Hematopoietic multipotent progenitor cell treated with erythropoietin and hydrocortisone succinate and interleukin-3 and kit ligand, for 4 days (in vitro differentiated cells): Measurements from ENCODE around the gene PTPRN.
A peak's percentile ranks its signal among the peaks of the same experiment; 100 is the strongest.

Experiments
- DNase-seq: peaks from one replicate; pipeline ENCODE4 v3.0.0-alpha.2; 2015

Gene PTPRN

DNA sequence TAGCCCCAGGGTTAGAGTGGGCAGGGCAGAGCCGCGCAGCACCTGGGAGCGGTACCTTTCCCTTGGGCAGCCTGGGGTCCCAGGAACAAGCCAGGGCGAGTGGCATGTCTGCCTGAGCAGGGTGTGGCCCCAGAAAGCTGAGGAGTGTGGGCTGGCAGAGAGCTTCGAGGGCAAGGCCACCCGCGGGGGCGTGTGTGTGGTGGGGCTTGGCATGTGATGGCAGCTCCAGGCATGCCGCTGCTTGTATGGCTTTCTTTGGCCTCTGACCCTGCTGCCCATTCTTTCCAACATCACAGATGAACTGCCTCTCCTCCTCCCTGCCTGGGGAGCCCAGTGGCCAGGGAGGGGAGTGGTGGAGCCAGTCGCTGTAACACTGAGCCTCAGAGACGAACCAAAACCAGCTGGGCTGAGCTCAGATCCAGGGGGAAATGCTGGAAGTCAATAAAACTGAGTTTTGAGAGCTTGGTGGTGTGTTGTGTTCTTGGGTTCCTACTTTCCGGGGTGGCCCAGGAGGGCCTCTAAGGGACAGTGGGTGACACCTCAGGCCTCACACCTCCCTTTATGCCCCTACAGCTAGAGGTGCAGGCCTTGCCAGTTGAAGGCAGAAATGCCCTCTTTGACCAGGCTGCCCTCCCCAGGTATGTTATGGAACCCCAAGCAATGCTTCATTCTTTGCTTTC, 22.6 kb downstream of the PTPRN start:
- DNase-seq, result peak; percentile 76

DNA sequence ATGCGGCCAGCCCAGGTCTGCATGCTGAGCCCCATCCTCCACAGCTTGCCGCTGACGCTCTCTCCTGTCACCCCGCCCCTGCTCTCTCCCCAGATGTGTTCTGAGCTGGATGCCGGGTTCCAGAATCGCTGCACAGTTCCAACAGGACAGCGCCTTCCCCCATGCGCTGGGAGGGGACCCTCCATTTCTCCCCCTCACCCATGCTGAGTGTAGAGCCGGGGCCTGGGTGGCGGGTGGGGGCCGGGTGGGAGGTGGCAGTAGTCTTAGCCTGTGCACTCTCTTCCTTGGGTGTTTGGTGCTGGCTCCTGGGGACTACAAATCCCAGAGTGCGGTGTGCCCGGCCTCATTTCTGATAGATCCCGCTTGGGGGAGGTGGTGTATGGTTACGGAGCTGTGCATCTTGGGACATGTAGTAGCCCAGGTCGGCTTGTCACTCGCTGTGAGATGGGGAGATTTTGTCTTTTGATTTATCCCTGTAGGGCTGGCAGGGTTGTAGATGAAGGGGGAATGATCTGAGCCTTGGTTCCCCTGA, 23.2 kb downstream of the PTPRN start:
- peak; percentile 61 for DNase-seq

DNA sequence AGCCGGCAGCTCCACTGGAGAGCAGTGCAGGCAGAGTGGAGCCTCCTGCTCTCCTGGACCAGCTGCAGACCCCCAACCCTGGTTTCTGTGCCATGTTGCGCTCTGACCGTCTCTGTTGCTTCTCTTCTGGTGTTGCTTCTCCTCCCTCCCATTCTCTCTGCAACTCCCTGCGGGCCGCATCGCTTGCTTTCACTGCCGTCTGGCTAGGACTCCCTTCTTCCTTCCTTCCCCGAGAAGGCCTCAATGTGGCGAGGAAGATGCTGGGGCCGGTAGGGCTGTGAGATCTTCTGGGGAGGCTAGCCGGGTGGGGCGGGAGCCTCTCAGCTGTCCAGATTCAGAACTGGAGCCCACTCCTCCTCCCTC, 23.8 kb downstream of the PTPRN start:
- no peak for DNase-seq

DNA sequence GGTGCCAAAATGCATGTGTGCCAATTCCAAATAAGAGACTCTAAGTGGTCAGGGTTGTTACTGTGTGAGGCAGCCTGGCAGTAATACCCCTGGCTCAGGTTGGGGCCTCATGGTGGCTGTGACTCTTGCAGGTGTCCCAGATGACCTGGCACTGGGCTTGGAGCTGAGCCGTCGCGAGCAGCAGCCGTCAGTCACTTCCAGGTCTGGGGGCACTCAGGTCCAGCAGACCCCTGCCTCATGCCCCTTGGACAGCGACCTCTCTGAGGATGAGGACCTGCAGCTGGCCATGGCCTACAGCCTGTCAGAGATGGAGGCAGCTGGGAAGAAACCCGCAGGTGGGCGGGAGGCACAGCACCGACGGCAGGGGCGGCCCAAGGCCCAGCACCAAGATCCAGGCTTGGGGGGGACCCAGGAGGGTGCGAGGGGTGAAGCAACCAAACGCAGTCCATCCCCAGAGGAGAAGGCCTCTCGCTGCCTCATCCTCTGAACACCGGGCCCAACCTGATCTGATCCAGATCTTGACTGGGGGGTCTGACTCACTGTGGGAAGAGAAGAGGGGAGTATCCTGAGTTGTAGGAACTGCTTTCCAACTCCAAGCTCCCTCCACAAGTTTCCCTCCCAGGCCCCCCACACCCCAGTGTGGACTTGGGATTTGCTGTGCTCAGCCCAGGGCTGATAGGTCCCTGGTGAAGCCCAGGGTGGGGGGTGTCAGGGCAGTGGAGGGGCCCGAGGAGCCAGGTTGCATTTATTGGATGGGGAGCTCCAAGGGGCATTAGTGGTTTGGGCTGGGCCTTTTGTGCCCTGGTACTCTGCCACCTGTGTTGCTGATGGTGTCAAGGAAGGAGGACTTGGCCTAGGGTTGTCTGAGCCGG, 24.5 kb downstream of the PTPRN start:
- no peak for DNase-seq

DNA sequence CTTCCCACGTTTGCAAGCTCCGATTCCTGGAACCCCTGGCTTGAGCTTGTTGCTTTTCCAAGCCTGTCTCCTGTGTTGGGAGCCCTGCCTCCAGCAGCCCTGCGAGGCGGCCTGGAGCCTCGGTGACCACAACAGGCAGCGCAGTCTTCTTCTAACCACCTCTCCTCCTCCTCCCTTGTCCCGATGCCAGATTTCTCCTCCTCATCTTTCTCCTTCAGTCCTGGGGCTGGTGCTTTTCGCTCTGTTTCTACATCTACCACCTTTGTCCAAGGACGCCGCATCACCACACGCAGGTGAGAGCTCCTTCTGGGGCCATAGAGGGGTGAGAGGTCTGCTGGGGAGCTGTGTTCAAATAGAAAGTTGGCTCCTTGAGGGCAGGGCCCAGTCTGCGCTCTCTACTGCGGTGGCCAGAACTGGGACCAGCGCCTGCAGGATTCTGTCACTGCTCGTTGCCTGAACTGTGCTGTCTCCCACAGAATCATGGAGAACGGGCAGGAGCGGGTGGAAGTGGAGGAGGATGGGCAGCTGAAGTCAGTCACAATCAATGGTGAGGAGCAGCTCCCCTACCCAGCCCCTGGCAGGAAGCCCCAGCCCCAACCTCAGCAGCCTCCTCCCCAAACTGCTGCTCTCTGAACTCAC, 26.1 kb downstream of the PTPRN start:
- no peak for DNase-seq

DNA sequence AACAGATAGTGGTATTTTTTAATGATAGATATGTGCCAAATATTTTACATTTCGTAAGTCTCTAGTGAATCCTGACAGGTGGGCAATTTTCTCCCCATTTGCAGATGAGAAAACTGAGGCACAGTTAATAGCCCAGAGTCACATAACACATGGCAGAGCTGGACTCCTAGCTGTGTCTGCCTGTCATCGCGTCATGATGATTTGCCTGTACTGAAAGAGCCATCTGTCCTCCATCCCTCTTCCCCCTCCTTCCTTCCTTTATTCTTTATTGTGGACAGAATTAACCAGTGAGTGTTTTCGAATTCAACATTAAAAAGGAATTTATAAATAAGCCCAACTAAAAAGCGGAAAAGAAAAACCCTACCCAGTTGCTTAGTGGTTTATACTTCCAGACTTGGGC, 26.8 kb downstream of the PTPRN start:
- DNase-seq, result no peak

DNA sequence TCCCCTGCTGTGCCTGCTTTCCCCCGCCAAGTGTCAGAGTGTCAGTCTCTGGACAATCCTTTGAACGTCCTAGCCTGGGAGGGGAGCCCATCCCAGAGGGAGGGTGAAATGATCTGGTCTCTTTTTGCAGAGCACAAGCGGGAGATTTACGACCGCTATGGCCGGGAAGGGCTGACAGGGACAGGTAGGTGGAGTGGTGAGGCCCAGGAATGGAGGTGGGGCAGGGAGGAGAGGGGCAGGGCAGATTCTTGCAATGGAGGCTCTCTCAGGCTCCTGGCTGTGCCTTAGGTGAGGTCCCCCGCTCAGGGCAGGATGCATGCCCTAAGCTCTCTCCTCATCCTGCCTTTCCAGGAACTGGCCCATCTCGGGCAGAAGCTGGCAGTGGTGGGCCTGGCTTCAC, 27.6 kb downstream of the PTPRN start:
- DNase-seq, result no peak

DNA sequence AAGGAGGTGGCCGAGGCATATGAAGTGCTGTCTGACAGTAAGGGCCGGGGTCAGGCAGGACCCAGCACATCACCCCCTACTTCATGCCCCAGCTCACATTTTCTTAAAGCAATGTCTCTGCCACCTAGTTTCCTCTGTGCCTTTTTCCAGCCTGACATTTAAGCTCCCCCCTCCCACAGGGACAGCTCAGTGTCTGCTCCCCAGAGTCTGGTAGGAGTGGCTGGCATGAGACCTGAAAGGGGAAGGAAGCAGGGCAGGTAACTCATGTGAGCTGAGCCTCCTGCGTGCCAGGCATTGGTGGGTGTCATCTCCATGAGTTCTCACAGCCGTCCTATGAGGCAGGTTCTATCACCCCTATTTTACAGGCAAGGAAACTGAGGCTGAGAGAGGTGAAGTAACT, 28.6 kb downstream of the PTPRN start:
- DNase-seq, result no peak

DNA sequence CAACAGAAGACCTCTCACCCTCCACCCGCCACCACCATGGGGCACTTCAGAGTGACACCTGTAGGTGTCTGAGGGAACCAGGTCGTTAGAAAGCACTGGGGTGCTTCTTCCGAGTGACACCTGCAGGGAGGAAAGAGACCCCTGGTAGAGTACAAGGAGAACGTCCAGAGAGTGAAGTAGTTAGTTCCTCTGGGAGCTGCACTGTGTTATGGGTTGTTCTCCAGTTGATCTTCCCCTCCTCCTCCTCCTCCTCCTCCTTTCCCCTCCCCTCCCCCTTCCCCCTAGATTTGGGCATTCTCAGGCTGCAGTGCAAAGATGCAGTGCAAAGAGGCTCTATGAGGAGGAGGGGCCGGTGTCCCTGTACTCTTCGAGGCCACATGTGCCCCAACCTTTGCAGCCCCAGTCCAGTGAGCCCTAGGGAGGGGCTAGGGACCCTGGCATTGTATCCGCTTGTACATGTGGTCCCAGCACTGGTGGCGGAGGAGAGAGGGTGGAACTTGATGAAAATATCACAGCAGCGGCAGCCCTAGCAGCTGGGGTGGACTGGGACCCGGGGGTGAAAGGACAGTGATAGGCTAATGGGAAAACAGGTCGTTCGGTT, 29.2 kb downstream of the PTPRN start:
- DNase-seq, result peak; percentile 50

DNA sequence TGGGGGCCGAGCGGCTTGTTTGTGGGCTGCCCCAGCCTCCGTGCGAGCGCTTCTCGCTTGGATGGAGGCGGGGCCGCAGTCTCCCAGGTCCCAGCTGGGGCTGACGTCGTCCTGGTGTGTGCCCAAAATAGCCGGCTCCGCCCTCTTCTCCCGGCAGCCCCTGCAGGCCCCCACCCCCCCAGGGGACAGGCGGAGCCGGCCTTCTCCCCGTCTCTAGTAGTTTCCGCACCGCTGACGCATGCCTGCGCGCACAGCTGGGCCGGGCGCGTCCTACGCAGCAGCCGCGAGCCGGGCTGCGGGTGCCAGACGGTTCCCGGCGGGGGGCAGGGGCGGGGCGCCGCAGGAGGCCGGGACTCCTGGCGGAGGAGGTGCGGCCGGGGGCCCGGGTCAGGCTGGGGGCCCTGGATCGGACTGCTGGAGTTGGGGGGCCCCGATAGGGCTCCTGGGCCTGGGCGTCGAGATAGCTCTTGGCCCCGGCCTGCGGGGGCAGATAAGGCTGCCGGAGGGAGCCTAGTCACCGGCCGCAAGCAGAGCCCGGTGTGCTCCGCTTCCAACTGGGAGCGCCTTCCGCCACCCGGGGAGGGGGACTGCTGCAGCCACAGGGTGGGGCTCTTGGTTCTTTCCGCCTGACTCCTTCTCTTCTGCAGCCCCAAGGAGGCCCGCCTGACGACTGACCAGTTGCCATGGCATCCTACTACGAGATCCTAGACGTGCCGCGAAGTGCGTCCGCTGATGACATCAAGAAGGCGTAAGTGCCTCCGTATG, 29.9 kb downstream of the PTPRN start, which contains the start of gene DNAJB2:
DNAJB2 (plus strand) TSS at position 216 of the 765 bp plus-strand sequence; CDS start at position 684, 468 bp downstream.
- peak; percentile 99 for DNase-seq

DNA sequence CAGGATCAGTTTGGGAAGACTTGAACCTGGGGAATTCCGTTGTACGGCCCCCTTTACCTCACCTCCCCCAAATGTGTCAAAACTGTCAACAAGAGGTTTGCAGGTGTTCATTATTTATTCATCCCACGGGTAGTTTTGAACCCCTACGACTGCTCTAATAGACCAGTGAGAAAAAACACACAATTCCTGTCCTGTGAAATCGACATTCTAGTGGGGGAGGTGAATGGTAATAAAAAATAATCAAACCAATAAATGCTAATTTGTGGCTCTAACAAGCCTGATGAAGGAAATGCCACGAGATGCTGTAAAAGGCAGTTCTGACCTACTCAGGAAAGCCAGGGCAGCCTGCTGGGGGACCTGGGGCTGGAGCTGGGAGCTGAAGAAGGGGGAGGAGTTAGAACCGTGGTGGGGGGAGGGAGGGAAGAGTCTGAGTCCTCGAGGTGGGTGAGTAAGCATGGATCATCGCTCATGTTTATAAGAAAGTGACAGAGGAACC, 30.5 kb downstream of the PTPRN start:
- DNase-seq, result no peak

DNA sequence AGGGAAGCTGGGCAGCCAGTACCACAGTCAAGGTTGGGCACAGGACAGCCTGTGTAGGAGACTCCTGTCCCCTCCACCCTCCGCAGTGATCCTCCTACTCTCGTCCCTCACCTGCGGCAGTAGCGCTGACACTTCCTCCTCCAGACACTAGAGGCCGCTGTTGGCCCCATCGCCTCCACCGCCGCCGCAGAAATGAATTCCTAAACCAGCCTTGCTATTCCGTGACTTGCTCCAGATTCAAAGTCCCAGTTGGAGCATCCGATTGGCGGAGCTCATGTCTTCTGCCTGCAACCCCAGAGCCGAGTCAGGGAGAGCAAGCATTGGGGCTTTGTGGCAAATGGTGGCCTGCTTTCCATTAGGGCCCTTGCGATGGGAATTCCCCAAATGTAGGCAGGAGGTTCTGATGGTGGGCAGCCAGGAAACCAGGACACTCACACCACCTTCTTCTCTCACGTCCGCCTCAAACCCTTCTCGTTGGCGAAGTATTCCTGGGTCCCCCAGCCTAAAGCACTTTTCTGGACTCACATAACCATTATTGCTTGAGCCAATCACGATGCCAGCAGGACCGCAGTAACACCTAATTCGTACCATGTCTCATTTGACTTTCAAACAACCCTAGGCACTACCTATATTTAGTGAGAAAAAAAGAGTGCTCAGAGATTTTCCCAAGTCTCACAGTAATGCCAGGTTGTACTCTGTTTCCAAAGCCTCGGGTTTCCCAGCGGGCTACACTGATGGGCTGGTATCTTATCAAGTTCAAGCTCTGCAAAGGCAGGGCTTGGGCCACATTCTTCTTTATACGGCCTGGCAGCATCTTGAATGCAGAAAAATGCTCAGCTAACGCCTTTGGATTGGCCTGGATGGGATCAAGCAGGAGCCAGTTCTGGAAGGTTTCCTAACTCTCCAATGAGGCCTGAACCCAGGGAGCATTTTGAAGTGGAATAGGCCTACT, 31.2 kb downstream of the PTPRN start:
- DNase-seq, result peak; percentile 80

DNA sequence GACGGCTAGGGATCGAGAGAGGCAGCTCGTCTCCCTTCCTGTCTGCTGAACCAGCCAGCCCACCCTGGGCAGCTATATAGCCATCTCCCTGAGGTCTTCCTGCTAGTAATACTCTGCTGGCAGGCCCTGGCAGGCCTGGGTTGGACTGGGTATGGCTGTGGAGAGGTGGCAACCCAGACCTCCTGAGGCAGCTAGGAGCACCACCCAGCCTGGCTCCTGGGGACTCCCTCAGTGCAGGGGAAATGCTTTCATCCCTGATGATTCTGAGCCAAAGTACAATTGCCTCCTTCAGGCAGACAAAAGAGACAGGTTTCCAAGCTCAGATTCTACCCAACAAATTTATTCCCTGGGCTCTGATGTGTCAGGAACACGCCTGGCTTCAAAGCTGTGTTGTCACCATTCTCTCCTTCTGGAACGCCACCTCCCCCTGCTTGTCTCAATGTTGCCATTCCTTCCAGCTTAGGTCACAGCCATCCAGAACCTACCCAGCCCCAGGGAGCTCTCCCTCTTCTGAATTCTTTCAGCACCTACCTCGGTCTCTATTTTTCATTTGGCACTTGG, 34.8 kb downstream of the PTPRN start:
- no peak for DNase-seq

DNA sequence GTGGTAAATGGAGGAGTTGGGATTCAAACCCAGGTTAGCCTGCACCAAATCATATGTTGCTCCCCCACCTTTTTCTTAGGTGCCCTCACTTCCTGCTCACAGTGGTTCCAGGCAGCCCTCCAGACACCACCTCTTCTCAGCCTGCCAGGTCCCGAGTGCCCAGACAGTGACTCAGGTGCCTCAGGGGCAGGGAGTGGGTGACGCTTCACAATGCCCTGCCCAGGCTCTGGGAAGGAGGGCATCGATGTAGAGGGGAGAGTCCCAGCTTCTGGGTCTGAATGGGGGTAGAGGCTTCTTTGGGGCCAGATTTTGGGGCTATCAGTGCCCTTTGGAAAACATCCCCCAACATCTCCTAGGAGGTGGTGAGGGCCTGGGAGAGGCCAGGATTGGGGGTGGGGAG, 35.3 kb downstream of the PTPRN start:
- DNase-seq, result no peak

DNA sequence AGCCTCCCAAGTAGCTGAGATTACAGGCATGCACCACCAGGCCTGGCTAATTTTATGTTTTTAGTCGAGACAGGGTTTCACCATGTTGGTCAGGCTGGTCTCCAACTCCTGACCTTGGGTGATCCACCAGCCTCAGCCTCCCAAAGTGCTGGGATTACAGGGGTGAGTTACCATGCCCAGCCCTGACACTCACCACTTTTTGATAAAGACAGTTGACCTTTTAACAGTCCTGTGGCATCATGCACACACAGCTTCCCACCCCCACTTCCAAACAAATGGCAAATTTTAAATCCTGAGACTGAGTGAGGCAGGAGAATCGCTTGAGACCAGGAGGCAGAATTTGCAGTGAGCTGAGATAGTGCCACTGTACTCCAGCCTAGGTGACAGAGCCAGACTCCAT, 36.2 kb downstream of the PTPRN start:
- DNase-seq, result no peak

DNA sequence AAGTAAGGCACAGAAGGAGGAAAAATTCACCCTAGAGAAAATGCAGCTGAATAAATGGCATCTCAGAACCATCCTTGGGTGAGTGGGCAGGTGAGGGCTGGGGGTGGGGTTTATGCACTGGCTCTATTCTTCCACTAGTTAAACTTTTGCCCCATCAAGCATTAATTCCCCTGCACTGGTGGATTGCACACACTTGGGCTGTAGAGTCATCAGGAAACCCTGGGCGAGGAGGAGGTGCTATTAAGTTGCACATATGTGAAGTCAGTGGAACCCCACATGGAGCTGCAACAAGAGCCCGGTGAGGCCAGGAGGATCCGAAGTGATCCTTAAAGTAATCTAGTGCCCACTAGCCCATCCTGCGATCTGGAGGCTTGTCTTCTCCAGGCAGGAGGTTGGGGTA, 36.8 kb downstream of the PTPRN start:
- DNase-seq, result no peak

DNA sequence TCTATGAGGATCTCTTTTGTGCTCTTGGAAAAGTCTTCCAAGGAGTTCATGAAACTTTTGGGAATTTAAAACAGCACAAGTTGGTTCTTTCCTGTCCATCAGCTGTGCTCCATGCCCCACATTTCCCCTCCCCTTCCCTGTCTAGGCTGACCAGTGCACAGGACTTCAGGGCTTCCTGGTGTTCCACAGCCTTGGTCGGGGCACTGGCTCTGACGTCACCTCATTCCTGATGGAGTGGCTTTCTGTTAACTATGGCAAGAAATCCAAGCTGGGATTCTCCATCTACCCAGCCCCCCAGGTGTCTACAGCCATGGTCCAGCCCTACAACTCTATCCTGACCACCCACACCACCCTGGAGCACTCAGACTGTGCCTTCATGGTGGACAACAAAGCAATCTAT, 38.2 kb downstream of the PTPRN start:
- DNase-seq, result no peak

DNA sequence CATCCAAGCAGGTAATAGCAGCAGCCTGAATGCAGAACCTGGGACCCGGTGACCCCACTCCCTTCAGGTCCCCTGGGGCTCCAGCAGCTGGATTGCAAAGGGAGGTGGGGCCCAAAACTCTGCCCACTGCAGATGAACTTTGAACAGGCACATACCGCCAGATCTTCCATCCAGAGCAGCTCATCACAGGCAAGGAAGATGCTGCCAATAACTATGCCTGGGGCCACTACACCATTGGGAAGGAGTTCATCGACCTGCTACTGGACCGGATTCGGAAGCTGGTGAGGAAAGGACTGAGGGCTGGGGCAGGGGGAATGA, 39.2 kb downstream of the PTPRN start:
- no peak for DNase-seq

DNA sequence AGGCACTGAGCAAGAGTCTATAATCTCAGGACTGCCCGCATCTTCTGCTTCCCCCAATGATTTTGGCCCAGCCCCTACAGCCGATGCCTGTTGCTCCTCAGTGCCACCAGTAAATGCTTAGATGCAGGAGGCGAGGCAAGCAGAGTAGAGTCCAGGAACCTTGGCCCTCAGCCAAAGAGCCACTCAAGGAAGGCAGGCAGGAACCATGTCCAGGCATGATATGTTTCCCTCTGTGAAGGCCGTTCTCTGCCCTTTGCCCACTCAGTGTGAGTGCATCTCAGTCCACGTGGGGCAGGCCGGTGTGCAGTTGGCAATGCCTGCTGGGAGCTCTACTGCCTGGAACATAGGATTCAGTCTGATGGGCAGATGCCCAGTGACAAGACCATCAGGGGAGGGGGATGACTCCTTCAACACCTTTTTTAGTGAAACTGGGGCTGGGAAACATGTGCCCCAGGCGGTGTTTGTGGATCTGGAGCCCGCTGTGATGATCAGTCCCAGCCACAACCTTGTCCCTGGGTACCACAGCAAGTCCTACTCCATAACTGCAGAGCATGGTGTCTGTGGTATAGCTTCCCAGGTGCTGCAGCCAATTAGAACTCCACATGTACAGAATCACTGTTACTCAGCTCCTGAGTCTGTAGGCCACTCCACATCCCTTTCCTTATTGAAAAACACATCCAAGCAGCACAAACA, 39.7 kb downstream of the PTPRN start:
- DNase-seq, result no peak

DNA sequence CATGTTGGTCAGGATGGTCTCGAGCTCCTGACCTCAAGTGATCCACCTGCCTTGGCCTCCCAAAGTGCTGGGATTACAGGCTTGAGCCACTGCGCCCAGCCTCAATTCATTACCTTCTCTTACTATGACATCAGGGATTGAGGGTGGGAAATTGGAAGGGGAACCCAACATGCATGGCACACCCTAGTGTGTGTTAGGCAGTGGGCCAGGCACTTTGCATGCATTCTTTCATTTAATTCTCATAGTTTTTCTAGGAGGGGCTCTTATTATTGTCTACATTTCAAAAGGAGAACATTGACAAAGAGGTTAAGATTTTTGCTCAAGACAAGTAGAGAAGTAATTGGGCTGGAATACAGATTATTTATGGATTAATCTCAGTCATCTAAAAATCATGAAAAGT, 40.9 kb downstream of the PTPRN start:
- DNase-seq, result no peak
